GM23248 (cell line): ENCODE data around the gene RAD51B.

Experiments used
- EZH2 ChIP-seq: fragments of 200-600 bp; sonication (generic); IDR thresholded peaks from 2 replicates; pipeline ENCODE4 v1.6.1; 2018; ENCODE audit warnings: antibody characterized with exemption, mild to moderate bottlenecking; ENCODE audit not compliant: insufficient read depth, poor library complexity, severe bottlenecking
- EZH2phosphoT487 ChIP-seq: fragments of 200-600 bp; sonication (generic); IDR thresholded peaks from 2 replicates; pipeline ENCODE4 v1.6.1; 2018; ENCODE audit warnings: antibody characterized with exemption, moderate library complexity, mild to moderate bottlenecking, low read depth; ENCODE audit not compliant: insufficient read depth

DNA sequence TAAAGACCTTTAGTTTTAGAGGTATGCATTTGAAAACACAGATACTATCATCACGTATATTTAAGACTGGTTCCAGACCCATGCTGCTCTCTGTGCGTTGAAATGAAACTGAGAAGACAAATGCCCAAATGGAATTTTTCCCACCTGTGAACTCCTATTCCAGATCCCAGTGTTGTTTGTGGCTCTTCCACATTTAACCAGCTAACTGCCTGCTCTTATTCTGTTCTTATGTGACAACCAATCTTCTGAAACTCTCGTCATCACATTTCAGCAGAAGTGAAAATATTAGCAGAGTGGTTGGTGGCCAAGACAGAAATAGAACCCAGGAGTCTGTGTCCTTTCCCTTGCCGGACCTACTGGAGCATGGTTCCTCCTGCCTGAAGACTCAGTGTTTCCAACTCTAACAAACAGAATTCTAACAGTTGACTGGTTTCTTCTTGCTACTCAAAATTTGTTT is 460.2 kb downstream of the RAD51B start:
- TF ChIP-seq EZH2phosphoT487 (no peak), EZH2 (no peak)
